Neural progenitor cell (in vitro differentiated cells): ENCODE measurements around the gene DBP.

Experiments
- CTCF ChIP-seq: fragments of 200-600 bp; sonication (generic); IDR thresholded peaks from 2 replicates; pipeline ENCODE4 v1.5.1; 2017; ENCODE audit warnings: antibody characterized with exemption, mild to moderate bottlenecking
- EZH2phosphoT487 ChIP-seq: fragments of 200-600 bp; sonication (generic); IDR thresholded peaks from 2 replicates; pipeline ENCODE4 v1.6.1; 2017; ENCODE audit warnings: antibody characterized with exemption

GRCh38 chr19:48596237-48596636 is 40.9 kb downstream of the DBP start:
- TF ChIP-seq CTCF (no peak), EZH2phosphoT487 (no peak)
